Measurements from ENCODE around the gene MAP4K5.

MAP4K5 gene

GRCh38 chr14:50432131-50432530 lies 100.2 kb downstream of the MAP4K5 start:
- Histone ChIP-seq H3K36me3 (ENCODE audit: insufficient read depth, low read length) (peaks cover 75% of the 10 kb centered on the region), H3K27me3 (ENCODE audit: insufficient read depth, low read length) (no peaks in the 10 kb centered on the region), H3K9ac (ENCODE audit: low read depth, low read length) (no peak overlapping the region), H3K27ac (ENCODE audit: low read depth, low read length) (no peak overlapping the region), H3K4me1 (ENCODE audit: insufficient read depth, low read length) (no peaks in the 10 kb centered on the region), H3K9me3 (ENCODE audit: insufficient read depth, low read depth, low read length) (peaks cover 6% of the 10 kb centered on the region; the same call in 1 of the 2 replicates), H3K4me3 (ENCODE audit: low read length) (no peak overlapping the region)
- 94% methylated on average over 1 of the region's 1 CpG for WGBS

GRCh38 chr14:50425816-50426215 lies 106.6 kb downstream of the MAP4K5 start:
- no peak overlapping the region for H3K4me3 ChIP-seq (ENCODE audit: low read length)
- 91% methylated on average over 3 of the region's 3 CpGs for WGBS
- no peak overlapping the region for H3K9ac ChIP-seq (ENCODE audit: low read depth, low read length)
- H3K27me3 ChIP-seq (ENCODE audit: insufficient read depth, low read length) = no peaks in the 10 kb centered on the region
- H3K4me1 ChIP-seq (ENCODE audit: insufficient read depth, low read length) = no peaks in the 10 kb centered on the region
- H3K36me3 ChIP-seq (ENCODE audit: insufficient read depth, low read length) = peaks cover 77% of the 10 kb centered on the region
- no peak overlapping the region for H3K27ac ChIP-seq (ENCODE audit: low read depth, low read length)
- H3K9me3 ChIP-seq (ENCODE audit: insufficient read depth, low read depth, low read length) = no peaks in the 10 kb centered on the region

- Histone ChIP-seq H3K4me3 (ENCODE audit: low read length) (no peak overlapping the region), H3K27me3 (ENCODE audit: insufficient read depth, low read length) (no peaks in the 10 kb centered on the region), H3K36me3 (ENCODE audit: insufficient read depth, low read length) (peaks cover 84% of the 10 kb centered on the region), H3K9ac (ENCODE audit: low read depth, low read length) (no peak overlapping the region), H3K4me1 (ENCODE audit: insufficient read depth, low read length) (no peaks in the 10 kb centered on the region), H3K27ac (ENCODE audit: low read depth, low read length) (no peak overlapping the region), H3K9me3 (ENCODE audit: insufficient read depth, low read depth, low read length) (no peaks in the 10 kb centered on the region)
- 96% methylated on average over 2 of the region's 2 CpGs for WGBS
Measured at GRCh38 chr14:50425105-50425504, 107.3 kb downstream of the MAP4K5 start.

GRCh38 chr14:50423529-50423928 lies 108.8 kb downstream of the MAP4K5 start:
- Histone ChIP-seq H3K9me3 (ENCODE audit: insufficient read depth, low read depth, low read length) (no peaks in the 10 kb centered on the region), H3K36me3 (ENCODE audit: insufficient read depth, low read length) (peaks cover 89% of the 10 kb centered on the region), H3K4me1 (ENCODE audit: insufficient read depth, low read length) (no peaks in the 10 kb centered on the region), H3K9ac (ENCODE audit: low read depth, low read length) (no peak overlapping the region), H3K27me3 (ENCODE audit: insufficient read depth, low read length) (no peaks in the 10 kb centered on the region), H3K27ac (ENCODE audit: low read depth, low read length) (no peak overlapping the region), H3K4me3 (ENCODE audit: low read length) (no peak overlapping the region)
- WGBS = 96% methylated on average over 3 of the region's 3 CpGs

GRCh38 chr14:50421499-50421898 lies 110.9 kb downstream of the MAP4K5 start:
- Histone ChIP-seq H3K4me3 (ENCODE audit: low read length) (no peak overlapping the region), H3K4me1 (ENCODE audit: insufficient read depth, low read length) (no peaks in the 10 kb centered on the region), H3K9me3 (ENCODE audit: insufficient read depth, low read depth, low read length) (no peaks in the 10 kb centered on the region; the same call in 1 of the 2 replicates), H3K27ac (ENCODE audit: low read depth, low read length) (no peak overlapping the region), H3K9ac (ENCODE audit: low read depth, low read length) (no peak overlapping the region), H3K27me3 (ENCODE audit: insufficient read depth, low read length) (no peaks in the 10 kb centered on the region), H3K36me3 (ENCODE audit: insufficient read depth, low read length) (peaks cover 87% of the 10 kb centered on the region)
- 97% methylated on average over 7 of the region's 7 CpGs for WGBS

GRCh38 chr14:50417853-50418252 lies 114.5 kb downstream of the MAP4K5 start:
- Histone ChIP-seq H3K9ac (ENCODE audit: low read depth, low read length) (no peak overlapping the region), H3K27me3 (ENCODE audit: insufficient read depth, low read length) (no peaks in the 10 kb centered on the region), H3K4me3 (ENCODE audit: low read length) (no peak overlapping the region), H3K36me3 (ENCODE audit: insufficient read depth, low read length) (peaks cover 62% of the 10 kb centered on the region), H3K27ac (ENCODE audit: low read depth, low read length) (no peak overlapping the region), H3K9me3 (ENCODE audit: insufficient read depth, low read depth, low read length) (no peaks in the 10 kb centered on the region; the same call in 1 of the 2 replicates), H3K4me1 (ENCODE audit: insufficient read depth, low read length) (no peaks in the 10 kb centered on the region)
- 95% methylated on average over 2 of the region's 2 CpGs for WGBS

GRCh38 chr14:50410921-50411320 lies 121.4 kb downstream of the MAP4K5 start:
- WGBS = 91% methylated on average over 1 of the region's 1 CpG

GRCh38 chr14:50410071-50410470 lies 122.3 kb downstream of the MAP4K5 start:
- no peaks in the 10 kb centered on the region for H3K4me1 ChIP-seq (ENCODE audit: insufficient read depth, low read length)
- 92% methylated on average over 2 of the region's 3 CpGs for WGBS
- no peaks in the 10 kb centered on the region for H3K9me3 ChIP-seq (ENCODE audit: insufficient read depth, low read depth, low read length)
- H3K36me3 ChIP-seq (ENCODE audit: insufficient read depth, low read length) = no peaks in the 10 kb centered on the region
- no peak overlapping the region for H3K9ac ChIP-seq (ENCODE audit: low read depth, low read length)
- H3K4me3 ChIP-seq (ENCODE audit: low read length) = no peak overlapping the region
- no peak overlapping the region for H3K27ac ChIP-seq (ENCODE audit: low read depth, low read length)
- H3K27me3 ChIP-seq (ENCODE audit: insufficient read depth, low read length) = no peaks in the 10 kb centered on the region

More at GRCh38 chr14:50410921-50411320, 121.4 kb downstream of the MAP4K5 start:
- Histone ChIP-seq H3K27me3 (ENCODE audit: insufficient read depth, low read length) (no peaks in the 10 kb centered on the region), H3K9ac (ENCODE audit: low read depth, low read length) (no peak overlapping the region), H3K27ac (ENCODE audit: low read depth, low read length) (no peak overlapping the region), H3K36me3 (ENCODE audit: insufficient read depth, low read length) (0 out of 2 replicates have a peak, but pooled peaks cover 3% of the 10 kb centered on the region), H3K9me3 (ENCODE audit: insufficient read depth, low read depth, low read length) (no peaks in the 10 kb centered on the region), H3K4me1 (ENCODE audit: insufficient read depth, low read length) (no peaks in the 10 kb centered on the region), H3K4me3 (ENCODE audit: low read length) (no peak overlapping the region)

- Histone ChIP-seq H3K27ac (ENCODE audit: low read depth, low read length) (no peak overlapping the region), H3K9me3 (ENCODE audit: insufficient read depth, low read depth, low read length) (no peaks in the 10 kb centered on the region), H3K27me3 (ENCODE audit: insufficient read depth, low read length) (no peaks in the 10 kb centered on the region), H3K9ac (ENCODE audit: low read depth, low read length) (no peak overlapping the region), H3K4me1 (ENCODE audit: insufficient read depth, low read length) (no peaks in the 10 kb centered on the region), H3K4me3 (ENCODE audit: low read length) (no peak overlapping the region), H3K36me3 (ENCODE audit: insufficient read depth, low read length) (no peaks in the 10 kb centered on the region)
- WGBS = 97% methylated on average over 6 of the region's 6 CpGs
Measured at GRCh38 chr14:50407111-50407812, 125.1 kb downstream of the MAP4K5 start.

- H3K4me1 ChIP-seq (ENCODE audit: insufficient read depth, low read length) = peaks cover 3% of the 10 kb centered on the region
- H3K9me3 ChIP-seq (ENCODE audit: insufficient read depth, low read depth, low read length) = no peaks in the 10 kb centered on the region
- no peak overlapping the region for H3K4me3 ChIP-seq (ENCODE audit: low read length)
- no peak overlapping the region for H3K9ac ChIP-seq (ENCODE audit: low read depth, low read length)
- H3K36me3 ChIP-seq (ENCODE audit: insufficient read depth, low read length) = no peaks in the 10 kb centered on the region
- no peak overlapping the region for H3K27ac ChIP-seq (ENCODE audit: low read depth, low read length)
- peaks cover 3% of the 10 kb centered on the region; the same call in 1 of the 2 replicates for H3K27me3 ChIP-seq (ENCODE audit: insufficient read depth, low read length)
Measured at GRCh38 chr14:50403419-50403818, 128.9 kb downstream of the MAP4K5 start.

- no peaks in the 10 kb centered on the region for H3K9me3 ChIP-seq (ENCODE audit: insufficient read depth, low read depth, low read length)
- 85% methylated on average over 1 of the region's 1 CpG for WGBS
- H3K27me3 ChIP-seq (ENCODE audit: insufficient read depth, low read length) = peaks cover 7% of the 10 kb centered on the region; the same call in 1 of the 2 replicates
- no peak overlapping the region for H3K4me3 ChIP-seq (ENCODE audit: low read length)
- H3K27ac ChIP-seq (ENCODE audit: low read depth, low read length) = no peak overlapping the region
- no peak overlapping the region for H3K9ac ChIP-seq (ENCODE audit: low read depth, low read length)
- H3K4me1 ChIP-seq (ENCODE audit: insufficient read depth, low read length) = peaks cover 3% of the 10 kb centered on the region
- H3K36me3 ChIP-seq (ENCODE audit: insufficient read depth, low read length) = no peaks in the 10 kb centered on the region
Measured at GRCh38 chr14:50402965-50403364, 129.4 kb downstream of the MAP4K5 start.

GRCh38 chr14:50400461-50400860 lies 131.9 kb downstream of the MAP4K5 start:
- H3K27ac ChIP-seq (ENCODE audit: low read depth, low read length) = no peak overlapping the region

More at GRCh38 chr14:50400461-50400860, 131.9 kb downstream of the MAP4K5 start:
- H3K4me1 ChIP-seq (ENCODE audit: insufficient read depth, low read length) = peaks cover 7% of the 10 kb centered on the region
- H3K9ac ChIP-seq (ENCODE audit: low read depth, low read length) = no peak overlapping the region
- no peaks in the 10 kb centered on the region for H3K36me3 ChIP-seq (ENCODE audit: insufficient read depth, low read length)
- peaks cover 27% of the 10 kb centered on the region for H3K27me3 ChIP-seq (ENCODE audit: insufficient read depth, low read length)
- no peaks in the 10 kb centered on the region for H3K9me3 ChIP-seq (ENCODE audit: insufficient read depth, low read depth, low read length)
- H3K4me3 ChIP-seq (ENCODE audit: low read length) = no peak overlapping the region
- WGBS = 91% methylated on average over 2 of the region's 2 CpGs

All from HUES64 (cell line).